HEK293 (cell line): ENCODE data around the gene GLRX2.

ENCODE experiments used
- BCL11B ChIP-seq: fragments of 450-650 bp; formaldehyde crosslinking; IDR thresholded peaks from 2 replicates; pipeline ENCODE4 v1.5.1; 2016; ENCODE audit warnings: low read depth, missing biosample characterization, missing genetic modification characterization
- KLF8 ChIP-seq: fragments of 450-650 bp; formaldehyde crosslinking; IDR thresholded peaks from 2 replicates; pipeline ENCODE4 v1.5.1; 2016; ENCODE audit warnings: missing biosample characterization, missing genetic modification characterization
- KLF9 ChIP-seq: fragments of 450-650 bp; formaldehyde crosslinking; IDR thresholded peaks from 2 replicates; pipeline ENCODE4 v1.5.1; 2016; ENCODE audit warnings: missing biosample characterization, missing genetic modification characterization, low read depth
- SP2 ChIP-seq: fragments of 450-650 bp; formaldehyde crosslinking; IDR thresholded peaks from 2 replicates; pipeline ENCODE4 v1.5.1; 2016; ENCODE audit warnings: missing biosample characterization, missing genetic modification characterization
- TRIM28 ChIP-seq: IDR thresholded peaks from 2 replicates; pipeline ENCODE4 v1.6.1; 2011; ENCODE audit warnings: low read length, control low read depth, borderline replicate concordance
- YY1 ChIP-seq: fragments of 450-650 bp; formaldehyde crosslinking; IDR thresholded peaks from 2 replicates; pipeline ENCODE4 v1.5.1; 2018; ENCODE audit warnings: missing biosample characterization, missing genetic modification characterization
- ZBTB44 ChIP-seq: fragments of 450-650 bp; IDR thresholded peaks from 2 replicates; pipeline ENCODE4 v1.5.1; 2018; ENCODE audit warnings: missing biosample characterization, mild to moderate bottlenecking, missing genetic modification characterization
- ZFP37 ChIP-seq: fragments of 450-650 bp; formaldehyde crosslinking; IDR thresholded peaks from 2 replicates; pipeline ENCODE4 v1.5.1; 2016; ENCODE audit warnings: missing biosample characterization, missing genetic modification characterization
- ZNF184 ChIP-seq: fragments of 450-650 bp; IDR thresholded peaks from 2 replicates; pipeline ENCODE4 v1.5.1; 2018; ENCODE audit warnings: missing biosample characterization, mild to moderate bottlenecking, missing genetic modification characterization
- ZNF202 ChIP-seq: fragments of 450-650 bp; formaldehyde crosslinking; IDR thresholded peaks from 2 replicates; pipeline ENCODE4 v1.5.1; 2016; ENCODE audit warnings: missing biosample characterization, missing genetic modification characterization, borderline replicate concordance
- ZNF266 ChIP-seq: fragments of 450-650 bp; formaldehyde crosslinking; IDR thresholded peaks from 2 replicates; pipeline ENCODE4 v1.5.1; 2016; ENCODE audit warnings: missing biosample characterization, missing genetic modification characterization, low read depth
- ZNF280C ChIP-seq: fragments of 450-650 bp; formaldehyde crosslinking; IDR thresholded peaks from 2 replicates; pipeline ENCODE4 v1.5.1; 2016; ENCODE audit warnings: missing biosample characterization, missing genetic modification characterization
- ZNF302 ChIP-seq: fragments of 450-650 bp; formaldehyde crosslinking; IDR thresholded peaks from 2 replicates; pipeline ENCODE4 v1.5.1; 2016; ENCODE audit warnings: missing biosample characterization, missing genetic modification characterization, low read depth
- ZNF311 ChIP-seq: fragments of 450-650 bp; formaldehyde crosslinking; IDR thresholded peaks from 2 replicates; pipeline ENCODE4 v1.5.1; 2017; ENCODE audit warnings: missing biosample characterization, missing genetic modification characterization, borderline replicate concordance
- ZNF37A ChIP-seq: fragments of 450-650 bp; IDR thresholded peaks from 2 replicates; pipeline ENCODE4 v1.5.1; 2018; ENCODE audit warnings: missing biosample characterization, missing genetic modification characterization
- ZNF433 ChIP-seq: fragments of 450-650 bp; formaldehyde crosslinking; IDR thresholded peaks from 2 replicates; pipeline ENCODE4 v1.5.1; 2016; ENCODE audit warnings: missing biosample characterization, missing genetic modification characterization, low read depth
- ZNF501 ChIP-seq: fragments of 450-650 bp; formaldehyde crosslinking; IDR thresholded peaks from 2 replicates; pipeline ENCODE4 v1.5.1; 2016; ENCODE audit warnings: missing biosample characterization, missing genetic modification characterization
- ZNF548 ChIP-seq: fragments of 450-650 bp; formaldehyde crosslinking; IDR thresholded peaks from 2 replicates; pipeline ENCODE4 v1.5.1; 2016; ENCODE audit warnings: missing biosample characterization, missing genetic modification characterization
- ZNF596 ChIP-seq: fragments of 450-650 bp; IDR thresholded peaks from 2 replicates; pipeline ENCODE4 v1.5.0; 2018; ENCODE audit warnings: missing biosample characterization, mild to moderate bottlenecking, missing genetic modification characterization, moderate library complexity
- ZNF600 ChIP-seq: fragments of 450-650 bp; formaldehyde crosslinking; IDR thresholded peaks from 2 replicates; pipeline ENCODE4 v1.5.1; 2016; ENCODE audit warnings: missing biosample characterization, missing genetic modification characterization
- ZNF785 ChIP-seq: fragments of 450-650 bp; formaldehyde crosslinking; IDR thresholded peaks from 2 replicates; pipeline ENCODE4 v1.5.1; 2016; ENCODE audit warnings: missing biosample characterization, missing genetic modification characterization
- ZNF843 ChIP-seq: fragments of 450-650 bp; formaldehyde crosslinking; IDR thresholded peaks from 2 replicates; pipeline ENCODE4 v1.5.1; 2016; ENCODE audit warnings: missing biosample characterization, missing genetic modification characterization
- TF ChIP-seq, protein P1 (sequence below): fragments of 450-650 bp; formaldehyde crosslinking; IDR thresholded peaks from 2 replicates; pipeline ENCODE4 v1.5.1; 2017; ENCODE audit warnings: missing biosample characterization, missing genetic modification characterization
- TF ChIP-seq, protein P2 (sequence below): fragments of 450-650 bp; formaldehyde crosslinking; conservative IDR thresholded peaks from 2 replicates; pipeline ENCODE4 v1.5.1; 2016; ENCODE audit warnings: low read depth, missing biosample characterization, missing genetic modification characterization
- TF ChIP-seq, protein P3 (sequence below): fragments of 450-650 bp; formaldehyde crosslinking; IDR thresholded peaks from 2 replicates; pipeline ENCODE4 v1.5.1; 2016; ENCODE audit warnings: missing biosample characterization, missing genetic modification characterization

GLRX2 gene

GRCh38 chr1:193121616-193122593 is 16.7 kb upstream of the GLRX2 start, which contains the start of gene CDC73 (continued):
- TF ChIP-seq ZBTB44 (tag by site-specific recombination) (peak; percentile 41; the same call in 1 of the 2 replicates), ZNF600 (tag by site-specific recombination) (peak; percentile 53; the same call in 1 of the 2 replicates), ZNF202 (tag by site-specific recombination) (no peak), KLF8 (tag by site-specific recombination) (peak; percentile 91), ZNF548 (tag by site-specific recombination) (peak; percentile 23; the same call in 1 of the 2 replicates), ZNF785 (tag by site-specific recombination) (0 out of 2 replicates have a peak, but pooled peaks have one; percentile 31), TRIM28 (peak; percentile 47; the same call in 1 of the 2 replicates), ZNF596 (tag by site-specific recombination) (peak; percentile 5; the same call in 1 of the 2 replicates), ZNF501 (peak; percentile 99), SP2 (tag by site-specific recombination) (peak; percentile 97), KLF9 (tag by site-specific recombination) (peak; percentile 87), ZNF37A (tag by site-specific recombination) (0 out of 2 replicates have a peak, but pooled peaks have one; percentile 27), ZNF433 (tag by site-specific recombination) (no peak), ZNF280C (no peak), ZNF311 (no peak), ZNF184 (tag by site-specific recombination) (peak; percentile 78; the same call in 1 of the 2 replicates), ZNF302 (no peak), ZFP37 (tag by site-specific recombination) (peak; percentile 97), YY1 (tag by site-specific recombination) (peak; percentile 94), BCL11B (tag by site-specific recombination) (peak; percentile 46; the same call in 1 of the 2 replicates), ZNF266 (tag by site-specific recombination) (no peak), ZNF843 (peak; percentile 76)
- TF ChIP-seq, protein P1, sequence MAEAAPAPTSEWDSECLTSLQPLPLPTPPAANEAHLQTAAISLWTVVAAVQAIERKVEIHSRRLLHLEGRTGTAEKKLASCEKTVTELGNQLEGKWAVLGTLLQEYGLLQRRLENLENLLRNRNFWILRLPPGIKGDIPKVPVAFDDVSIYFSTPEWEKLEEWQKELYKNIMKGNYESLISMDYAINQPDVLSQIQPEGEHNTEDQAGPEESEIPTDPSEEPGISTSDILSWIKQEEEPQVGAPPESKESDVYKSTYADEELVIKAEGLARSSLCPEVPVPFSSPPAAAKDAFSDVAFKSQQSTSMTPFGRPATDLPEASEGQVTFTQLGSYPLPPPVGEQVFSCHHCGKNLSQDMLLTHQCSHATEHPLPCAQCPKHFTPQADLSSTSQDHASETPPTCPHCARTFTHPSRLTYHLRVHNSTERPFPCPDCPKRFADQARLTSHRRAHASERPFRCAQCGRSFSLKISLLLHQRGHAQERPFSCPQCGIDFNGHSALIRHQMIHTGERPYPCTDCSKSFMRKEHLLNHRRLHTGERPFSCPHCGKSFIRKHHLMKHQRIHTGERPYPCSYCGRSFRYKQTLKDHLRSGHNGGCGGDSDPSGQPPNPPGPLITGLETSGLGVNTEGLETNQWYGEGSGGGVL (tag by site-specific recombination) = peak; percentile 58
- TF ChIP-seq, protein P2, sequence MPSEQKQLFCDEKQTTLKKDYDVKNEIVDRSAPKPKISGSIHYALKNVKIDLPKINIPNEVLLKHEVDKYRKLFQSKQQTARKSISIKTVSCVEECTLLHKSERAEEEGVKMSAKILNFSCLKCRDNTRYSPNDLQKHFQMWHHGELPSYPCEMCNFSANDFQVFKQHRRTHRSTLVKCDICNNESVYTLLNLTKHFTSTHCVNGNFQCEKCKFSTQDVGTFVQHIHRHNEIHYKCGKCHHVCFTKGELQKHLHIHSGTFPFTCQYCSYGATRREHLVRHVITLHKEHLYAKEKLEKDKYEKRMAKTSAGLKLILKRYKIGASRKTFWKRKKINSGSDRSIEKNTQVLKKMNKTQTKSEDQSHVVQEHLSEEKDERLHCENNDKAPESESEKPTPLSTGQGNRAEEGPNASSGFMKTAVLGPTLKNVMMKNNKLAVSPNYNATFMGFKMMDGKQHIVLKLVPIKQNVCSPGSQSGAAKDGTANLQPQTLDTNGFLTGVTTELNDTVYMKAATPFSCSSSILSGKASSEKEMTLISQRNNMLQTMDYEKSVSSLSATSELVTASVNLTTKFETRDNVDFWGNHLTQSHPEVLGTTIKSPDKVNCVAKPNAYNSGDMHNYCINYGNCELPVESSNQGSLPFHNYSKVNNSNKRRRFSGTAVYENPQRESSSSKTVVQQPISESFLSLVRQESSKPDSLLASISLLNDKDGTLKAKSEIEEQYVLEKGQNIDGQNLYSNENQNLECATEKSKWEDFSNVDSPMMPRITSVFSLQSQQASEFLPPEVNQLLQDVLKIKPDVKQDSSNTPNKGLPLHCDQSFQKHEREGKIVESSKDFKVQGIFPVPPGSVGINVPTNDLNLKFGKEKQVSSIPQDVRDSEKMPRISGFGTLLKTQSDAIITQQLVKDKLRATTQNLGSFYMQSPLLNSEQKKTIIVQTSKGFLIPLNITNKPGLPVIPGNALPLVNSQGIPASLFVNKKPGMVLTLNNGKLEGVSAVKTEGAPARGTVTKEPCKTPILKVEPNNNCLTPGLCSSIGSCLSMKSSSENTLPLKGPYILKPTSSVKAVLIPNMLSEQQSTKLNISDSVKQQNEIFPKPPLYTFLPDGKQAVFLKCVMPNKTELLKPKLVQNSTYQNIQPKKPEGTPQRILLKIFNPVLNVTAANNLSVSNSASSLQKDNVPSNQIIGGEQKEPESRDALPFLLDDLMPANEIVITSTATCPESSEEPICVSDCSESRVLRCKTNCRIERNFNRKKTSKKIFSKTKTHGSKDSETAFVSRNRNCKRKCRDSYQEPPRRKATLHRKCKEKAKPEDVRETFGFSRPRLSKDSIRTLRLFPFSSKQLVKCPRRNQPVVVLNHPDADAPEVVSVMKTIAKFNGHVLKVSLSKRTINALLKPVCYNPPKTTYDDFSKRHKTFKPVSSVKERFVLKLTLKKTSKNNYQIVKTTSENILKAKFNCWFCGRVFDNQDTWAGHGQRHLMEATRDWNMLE (tag by site-specific recombination) = peak; percentile 33; the same call in 1 of the 2 replicates
- TF ChIP-seq, protein P3, sequence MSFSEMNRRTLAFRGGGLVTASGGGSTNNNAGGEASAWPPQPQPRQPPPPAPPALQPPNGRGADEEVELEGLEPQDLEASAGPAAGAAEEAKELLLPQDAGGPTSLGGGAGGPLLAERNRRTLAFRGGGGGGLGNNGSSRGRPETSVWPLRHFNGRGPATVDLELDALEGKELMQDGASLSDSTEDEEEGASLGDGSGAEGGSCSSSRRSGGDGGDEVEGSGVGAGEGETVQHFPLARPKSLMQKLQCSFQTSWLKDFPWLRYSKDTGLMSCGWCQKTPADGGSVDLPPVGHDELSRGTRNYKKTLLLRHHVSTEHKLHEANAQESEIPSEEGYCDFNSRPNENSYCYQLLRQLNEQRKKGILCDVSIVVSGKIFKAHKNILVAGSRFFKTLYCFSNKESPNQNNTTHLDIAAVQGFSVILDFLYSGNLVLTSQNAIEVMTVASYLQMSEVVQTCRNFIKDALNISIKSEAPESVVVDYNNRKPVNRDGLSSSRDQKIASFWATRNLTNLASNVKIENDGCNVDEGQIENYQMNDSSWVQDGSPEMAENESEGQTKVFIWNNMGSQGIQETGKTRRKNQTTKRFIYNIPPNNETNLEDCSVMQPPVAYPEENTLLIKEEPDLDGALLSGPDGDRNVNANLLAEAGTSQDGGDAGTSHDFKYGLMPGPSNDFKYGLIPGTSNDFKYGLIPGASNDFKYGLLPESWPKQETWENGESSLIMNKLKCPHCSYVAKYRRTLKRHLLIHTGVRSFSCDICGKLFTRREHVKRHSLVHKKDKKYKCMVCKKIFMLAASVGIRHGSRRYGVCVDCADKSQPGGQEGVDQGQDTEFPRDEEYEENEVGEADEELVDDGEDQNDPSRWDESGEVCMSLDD (tag by site-specific recombination) = peak; percentile 77; the same call in 1 of the 2 replicates
